ENCODE results near the gene MPV17L.

Gene MPV17L

GRCh38 chr16:15457400-15457799, 61.8 kb downstream of the MPV17L start:
- no peak for DNase-seq (ENCODE audit: extremely low read depth, low read depth)
- TF ChIP-seq, protein P1, sequence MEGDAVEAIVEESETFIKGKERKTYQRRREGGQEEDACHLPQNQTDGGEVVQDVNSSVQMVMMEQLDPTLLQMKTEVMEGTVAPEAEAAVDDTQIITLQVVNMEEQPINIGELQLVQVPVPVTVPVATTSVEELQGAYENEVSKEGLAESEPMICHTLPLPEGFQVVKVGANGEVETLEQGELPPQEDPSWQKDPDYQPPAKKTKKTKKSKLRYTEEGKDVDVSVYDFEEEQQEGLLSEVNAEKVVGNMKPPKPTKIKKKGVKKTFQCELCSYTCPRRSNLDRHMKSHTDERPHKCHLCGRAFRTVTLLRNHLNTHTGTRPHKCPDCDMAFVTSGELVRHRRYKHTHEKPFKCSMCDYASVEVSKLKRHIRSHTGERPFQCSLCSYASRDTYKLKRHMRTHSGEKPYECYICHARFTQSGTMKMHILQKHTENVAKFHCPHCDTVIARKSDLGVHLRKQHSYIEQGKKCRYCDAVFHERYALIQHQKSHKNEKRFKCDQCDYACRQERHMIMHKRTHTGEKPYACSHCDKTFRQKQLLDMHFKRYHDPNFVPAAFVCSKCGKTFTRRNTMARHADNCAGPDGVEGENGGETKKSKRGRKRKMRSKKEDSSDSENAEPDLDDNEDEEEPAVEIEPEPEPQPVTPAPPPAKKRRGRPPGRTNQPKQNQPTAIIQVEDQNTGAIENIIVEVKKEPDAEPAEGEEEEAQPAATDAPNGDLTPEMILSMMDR (IDR thresholded peaks at IDR 0.05; ENCODE audit: low read depth, low read length), result no peak

- TF ChIP-seq, protein P1 (IDR thresholded peaks at IDR 0.05; ENCODE audit: low read depth, low read length), result no peak
- DNase-seq (ENCODE audit: extremely low read depth, low read depth), result no peak
Observed at GRCh38 chr16:15457958-15458357, 62.4 kb downstream of the MPV17L start.

DNA sequence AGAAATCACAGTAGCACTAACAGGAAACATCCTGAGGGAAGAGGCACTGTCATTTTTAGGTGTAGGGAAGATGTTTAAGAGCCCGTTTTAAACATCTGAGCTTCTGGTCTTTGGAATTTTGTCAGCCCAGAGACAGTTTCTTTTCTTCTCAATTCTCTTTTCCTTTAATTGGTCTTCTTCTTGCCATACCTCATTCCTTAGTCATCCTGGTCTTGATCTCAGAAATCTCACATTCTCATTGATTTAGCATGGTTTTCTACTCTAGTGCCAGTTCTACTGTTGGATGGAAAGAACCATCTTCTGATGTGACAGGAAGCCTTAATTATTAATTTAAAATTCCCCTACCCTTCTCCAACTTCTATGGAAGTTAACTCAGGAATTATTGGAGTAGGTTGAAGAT, 64.2 kb downstream of the MPV17L start:
- TF ChIP-seq, protein P1 (IDR thresholded peaks at IDR 0.05; ENCODE audit: low read depth, low read length), result no peak
- DNase-seq (ENCODE audit: extremely low read depth, low read depth), result no peak

- DNase-seq (ENCODE audit: extremely low read depth, low read depth), result no peak
- TF ChIP-seq, protein P1 (IDR thresholded peaks at IDR 0.05; ENCODE audit: low read depth, low read length), result no peak
Observed at GRCh38 chr16:15460601-15461000, 65.0 kb downstream of the MPV17L start.

GRCh38 chr16:15461376-15461775, 65.8 kb downstream of the MPV17L start:
- DNase-seq (ENCODE audit: extremely low read depth, low read depth), result no peak
- TF ChIP-seq, protein P1 (IDR thresholded peaks at IDR 0.05; ENCODE audit: low read depth, low read length), result no peak
